Stimulated activated CD8-positive, alpha-beta memory T cell treated with anti-CD3 and anti-CD28 coated beads, Interleukin-7, amount 100 ng/mL, for 4 hours (primary cell): ENCODE measurements around the gene HHATL.
"Not testable (repeated sequence)": the region's sequence is repeated elsewhere in the genome, so short reads cannot be mapped to it uniquely, and the experiment has no call there.

Source experiments
- DNase-seq, 2 donors: peaks; one replicate each; pipeline ENCODE4 v3.0.0-alpha.2; 2020; ENCODE audit warnings: low read depth in 2 of 2

The HHATL gene

DNA sequence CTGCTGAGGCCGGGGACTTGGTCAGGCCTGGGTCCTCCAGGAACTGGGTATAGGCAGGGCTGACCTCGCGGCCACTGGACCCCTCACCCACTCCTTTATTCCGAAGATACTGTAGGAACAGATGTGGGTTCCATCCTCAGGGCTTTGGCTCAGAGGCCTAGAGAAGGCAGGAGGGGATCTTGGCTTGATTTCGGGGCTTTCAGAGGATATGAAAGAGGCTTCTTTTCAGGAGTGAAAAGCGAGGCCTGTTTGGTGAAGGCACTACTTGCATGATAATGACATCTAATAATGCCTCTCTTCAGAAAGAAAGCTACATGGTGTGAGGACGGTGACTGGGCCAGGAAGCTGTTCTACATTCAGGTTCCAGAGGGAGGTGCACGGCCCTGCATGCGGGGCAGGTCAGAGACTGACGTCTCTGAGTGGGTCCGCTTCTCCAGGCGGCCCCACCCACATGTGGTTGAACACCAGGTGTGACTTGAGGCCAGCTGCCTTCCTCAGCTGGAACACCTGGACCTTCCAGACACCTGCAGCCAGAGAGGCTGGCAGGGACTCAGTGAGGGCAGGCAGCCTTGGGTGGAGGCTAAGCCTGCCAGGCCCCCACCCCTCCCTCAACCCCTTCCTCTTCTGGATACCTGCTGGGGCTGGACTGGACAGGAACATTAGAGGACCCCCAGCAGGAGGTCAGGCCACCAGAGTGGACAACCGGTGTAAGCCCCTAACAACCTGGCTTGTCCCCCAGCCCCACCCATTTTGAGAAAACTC is 31.1 kb upstream of the HHATL start:
- no peak for DNase-seq

DNA sequence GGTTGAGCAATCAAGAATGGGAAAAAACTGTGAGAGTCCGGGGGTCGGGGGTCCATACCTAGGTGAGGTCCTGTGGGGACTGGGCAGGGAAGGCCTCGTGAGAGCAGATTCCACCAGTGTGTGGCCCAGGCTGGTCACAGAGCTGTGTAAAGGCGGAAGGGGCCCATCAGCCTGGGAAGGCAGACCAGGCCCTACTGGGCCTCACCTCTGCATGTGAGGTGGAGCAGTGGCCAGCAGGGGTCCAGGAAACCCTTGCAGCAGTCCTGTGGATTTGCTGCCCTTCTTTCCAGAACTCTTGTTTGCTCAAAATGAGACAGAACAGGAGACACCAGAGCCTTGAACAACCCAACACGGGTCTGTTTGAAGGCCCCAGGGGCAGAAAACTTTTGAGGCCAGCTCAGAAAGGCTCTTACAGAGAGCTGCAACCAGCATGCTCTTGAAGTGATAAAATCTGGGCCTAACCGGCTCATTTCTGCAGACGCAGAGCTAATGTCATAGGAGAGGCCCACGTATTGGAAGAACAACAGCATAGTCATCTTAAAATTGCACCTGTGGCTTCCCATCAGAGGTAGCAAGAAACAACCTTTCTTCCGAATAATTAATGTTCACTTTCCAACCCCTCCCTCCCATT is 30.3 kb upstream of the HHATL start:
- no peak for DNase-seq

DNA sequence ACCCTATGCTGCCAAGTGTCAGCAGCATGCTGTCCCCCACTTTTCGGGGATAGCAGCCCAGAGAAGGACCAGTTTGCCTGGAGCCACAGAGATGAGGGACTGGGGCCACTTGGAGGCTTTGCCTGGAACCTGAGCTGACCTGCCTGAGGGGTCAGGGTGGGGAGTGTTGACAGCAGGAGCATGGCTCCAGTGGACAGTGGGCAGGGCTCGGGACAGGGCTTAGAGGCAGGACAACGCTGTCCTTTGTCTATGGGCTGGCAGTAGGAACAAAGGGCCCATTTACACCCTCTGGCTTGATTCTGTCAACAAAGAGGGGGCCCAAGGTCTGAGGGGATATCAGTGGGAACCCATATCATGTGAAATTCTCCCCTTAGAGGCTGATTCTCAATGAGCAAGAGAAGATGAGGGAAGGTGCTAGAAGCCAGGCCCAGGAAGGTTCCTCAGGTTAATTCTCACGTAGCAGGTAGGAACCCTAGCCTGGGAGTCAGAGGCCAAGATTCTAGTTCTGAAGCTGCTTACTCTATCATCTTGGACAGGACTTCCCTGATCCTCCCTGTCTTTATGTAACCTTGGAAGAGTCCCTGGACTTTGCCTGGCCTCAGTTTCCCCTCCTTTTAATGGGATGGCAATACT is 29.7 kb upstream of the HHATL start:
- no peak for DNase-seq

DNA sequence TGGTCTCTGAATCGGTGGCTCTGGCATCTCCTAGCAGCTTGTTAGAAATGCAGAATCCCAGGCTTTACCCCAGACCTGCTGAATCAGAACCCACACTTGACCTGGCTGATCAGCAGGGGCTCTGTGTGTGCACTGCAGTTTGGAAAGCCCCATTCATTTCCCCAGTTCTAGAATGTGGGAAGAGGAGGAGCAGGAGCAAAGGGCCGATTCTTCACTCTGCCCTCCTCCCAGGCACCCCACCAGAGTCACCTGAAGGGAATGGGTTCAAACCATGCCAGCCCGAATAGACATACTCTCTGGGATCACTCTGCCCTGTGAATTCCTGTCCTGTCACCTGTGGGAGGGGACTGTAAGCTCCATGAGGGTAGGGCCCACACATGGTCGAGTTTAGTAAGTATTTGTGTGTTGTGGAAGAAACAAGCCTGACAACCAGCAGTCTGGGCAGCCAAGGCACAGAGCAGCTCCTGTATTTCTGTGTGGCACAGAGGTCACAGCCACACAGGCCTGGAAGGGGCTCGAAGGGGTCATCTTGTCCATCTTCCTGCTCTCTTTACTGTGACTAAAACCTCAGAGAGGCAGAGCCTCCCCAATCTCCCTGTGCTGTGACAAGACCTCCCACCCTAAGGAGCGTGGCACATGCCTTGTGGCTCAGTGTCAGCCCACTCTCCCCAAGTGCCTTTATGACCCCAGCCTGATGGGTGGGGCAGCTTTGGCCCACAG is 29.0 kb upstream of the HHATL start:
- no peak for DNase-seq

DNA sequence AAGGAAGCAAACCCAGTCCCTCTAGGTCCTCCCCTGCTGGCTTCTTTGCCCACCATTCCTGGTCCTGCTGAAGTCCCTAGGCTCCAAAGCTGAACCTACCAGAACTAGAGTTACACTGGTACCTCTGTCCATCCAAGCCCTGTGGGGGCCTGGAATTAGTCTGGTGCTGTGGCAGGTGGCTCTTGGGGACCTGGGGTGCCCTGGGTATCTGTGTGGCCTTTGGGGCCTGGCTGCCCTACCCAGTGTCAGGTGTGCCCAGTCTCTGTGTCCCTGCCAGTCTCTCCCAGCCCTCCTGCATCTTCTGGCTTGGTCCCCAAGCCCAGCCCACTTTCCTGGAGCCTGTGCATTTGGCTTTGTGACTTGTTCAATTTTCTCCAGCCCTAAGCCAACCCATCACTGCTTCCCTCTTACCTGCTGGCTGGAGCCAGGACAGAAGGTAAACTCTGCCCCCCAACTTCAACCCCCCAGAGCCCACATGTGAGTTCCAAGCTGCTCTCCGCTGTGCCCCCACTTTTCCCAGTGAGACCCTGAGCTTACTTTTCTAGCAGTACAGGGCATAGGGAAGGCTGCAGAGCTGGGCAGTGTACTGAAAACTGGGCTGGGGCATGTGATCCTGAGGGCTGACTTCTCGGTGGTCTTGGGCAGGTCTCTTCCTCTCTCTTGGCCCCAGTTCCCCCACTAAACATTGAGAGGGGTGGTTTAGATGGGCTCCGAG is 28.3 kb upstream of the HHATL start:
- DNase-seq, result no peak

DNA sequence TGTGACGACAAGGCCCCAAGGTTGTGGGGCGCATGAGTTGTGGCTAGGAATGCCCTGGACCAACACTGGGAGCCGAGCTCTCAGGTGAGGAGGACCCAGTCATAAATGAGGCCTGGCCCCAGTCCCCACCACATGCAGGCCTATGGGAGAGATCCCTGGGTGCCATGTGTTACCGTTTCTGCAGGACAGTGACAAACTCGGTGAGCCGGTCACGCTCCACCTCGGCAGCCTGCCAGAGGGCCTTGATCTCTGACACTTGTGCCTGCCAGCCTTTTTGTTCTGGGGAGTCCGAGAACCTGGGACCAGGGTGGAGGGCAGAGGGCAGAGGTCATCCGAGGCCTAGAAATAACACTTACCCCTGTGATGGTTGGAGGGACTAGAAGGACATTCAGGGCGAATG is 27.7 kb upstream of the HHATL start:
- DNase-seq, result no peak

DNA sequence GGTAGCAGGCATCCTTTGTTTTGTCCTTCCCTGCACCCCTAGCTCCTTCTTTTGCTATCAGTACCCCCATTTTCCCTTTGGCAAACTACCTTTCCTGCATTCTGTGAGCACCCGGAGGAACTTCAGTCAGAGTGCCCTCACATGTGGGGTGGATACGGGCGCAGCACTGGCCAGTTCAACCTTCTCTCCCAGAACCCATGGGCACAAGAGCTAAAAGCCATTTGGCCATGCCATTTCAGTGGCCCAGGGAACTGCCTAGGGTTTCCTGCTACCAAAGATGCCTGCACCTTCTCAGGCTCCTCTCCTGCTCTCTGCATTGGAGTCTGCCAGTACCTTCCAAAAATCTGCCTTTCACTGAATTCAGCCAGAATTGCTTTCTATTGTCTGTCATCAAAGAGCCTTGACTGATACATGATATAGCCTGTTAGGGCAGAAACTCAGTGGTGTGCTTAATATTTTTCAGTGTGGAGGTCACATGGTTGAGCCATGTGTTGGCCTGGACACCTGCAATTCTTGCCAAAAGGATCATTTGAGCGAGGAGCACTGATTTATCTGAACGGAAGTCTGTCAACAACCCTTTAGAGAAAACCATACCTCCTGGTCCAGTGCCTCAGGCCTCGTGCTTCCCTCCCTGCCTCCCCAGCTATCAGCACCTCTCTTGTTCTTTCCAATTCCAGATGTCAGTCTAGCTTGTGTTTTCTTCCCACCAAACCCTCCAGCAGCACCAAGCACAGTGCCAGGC is 27.0 kb upstream of the HHATL start:
- DNase-seq, result no peak

DNA sequence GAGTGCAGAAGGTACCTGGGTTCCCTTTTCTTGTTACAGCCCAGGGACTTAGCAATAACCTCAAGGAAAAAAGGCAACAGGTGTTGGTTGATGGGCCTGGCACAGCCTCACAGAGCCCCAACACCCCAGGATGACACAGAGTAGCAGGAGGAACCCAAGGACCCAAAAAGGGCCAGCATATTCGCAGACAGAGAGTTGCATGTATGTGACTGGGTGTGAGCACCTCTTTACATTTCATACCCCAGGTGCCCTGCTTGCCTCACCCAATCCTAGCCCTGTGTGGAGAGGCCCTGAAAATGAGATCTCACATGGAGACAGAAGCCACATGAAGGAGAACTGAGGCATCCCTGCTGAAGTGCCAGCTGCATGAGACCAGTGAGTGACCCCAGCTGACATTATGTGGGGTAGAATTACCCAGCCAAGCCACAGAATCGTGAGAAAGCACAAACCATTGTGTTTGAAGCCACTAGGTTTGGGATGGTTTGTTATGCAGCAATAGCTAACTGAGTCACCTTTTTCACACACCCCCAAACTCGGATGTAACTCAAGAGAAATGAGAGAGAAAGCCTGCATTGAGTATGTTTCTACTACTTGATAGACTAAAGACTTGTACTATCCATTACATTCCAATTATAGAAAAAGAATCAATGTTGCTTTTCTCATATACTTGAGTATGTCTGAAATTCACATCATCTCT is 26.2 kb upstream of the HHATL start:
- no peak for DNase-seq

DNA sequence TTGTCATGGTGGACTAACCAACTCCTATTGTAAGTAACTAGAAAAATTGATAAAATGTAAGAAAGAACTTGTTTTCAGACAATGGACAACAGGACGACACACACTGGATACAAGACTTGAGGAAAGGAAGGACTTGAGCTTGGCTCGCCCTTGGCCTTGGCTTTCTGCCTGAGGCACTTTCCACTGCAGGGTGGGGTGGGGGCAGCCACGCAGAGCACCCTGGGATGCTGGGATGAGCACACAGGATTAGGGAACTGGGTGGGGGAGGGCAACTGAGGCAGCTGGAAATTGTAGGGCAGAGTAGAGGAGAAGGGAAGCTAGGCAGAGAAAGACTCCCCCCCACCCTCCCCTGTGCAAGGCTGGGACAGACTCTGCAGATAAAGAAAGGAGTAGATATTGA is 25.5 kb upstream of the HHATL start:
- DNase-seq, result no peak

DNA sequence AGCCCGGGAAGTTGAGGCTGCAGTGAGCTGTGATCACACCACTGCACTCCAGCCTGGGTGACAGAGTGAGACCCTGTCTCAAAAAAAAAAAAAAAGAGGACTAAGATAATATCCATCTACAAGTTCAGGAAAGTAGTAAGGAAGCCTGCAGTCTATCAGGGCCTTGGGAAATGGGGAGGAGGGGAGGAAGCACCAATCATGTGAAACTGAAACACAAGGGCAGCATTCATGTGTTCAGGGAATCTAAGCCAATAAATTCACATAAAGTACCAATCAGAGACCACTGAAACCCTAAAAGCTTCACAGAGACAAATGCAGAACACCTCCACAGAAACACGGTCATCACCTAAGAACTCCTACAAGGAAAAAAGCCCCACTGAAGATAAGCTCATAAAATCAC is 22.9 kb upstream of the HHATL start:
- no peak for DNase-seq

DNA sequence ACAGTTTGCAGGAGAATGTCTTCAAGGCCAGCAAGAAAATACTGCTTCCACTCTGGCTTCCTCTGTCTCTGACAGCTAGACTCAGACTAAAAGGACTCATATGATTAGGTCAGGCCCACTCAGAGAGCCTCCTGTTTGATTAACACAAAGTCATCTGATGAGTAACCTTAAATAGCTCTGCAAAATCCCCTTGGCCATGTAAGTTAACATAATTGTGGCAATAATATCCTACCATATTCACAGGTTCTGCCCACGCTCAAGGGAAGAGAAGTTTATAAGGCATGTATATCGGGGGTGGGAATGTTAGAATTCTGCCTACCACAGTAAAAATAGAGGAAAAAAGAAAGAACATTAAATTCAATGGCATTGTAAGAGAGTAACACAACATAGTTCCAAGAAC is 20.6 kb upstream of the HHATL start:
- DNase-seq, result no peak

DNA sequence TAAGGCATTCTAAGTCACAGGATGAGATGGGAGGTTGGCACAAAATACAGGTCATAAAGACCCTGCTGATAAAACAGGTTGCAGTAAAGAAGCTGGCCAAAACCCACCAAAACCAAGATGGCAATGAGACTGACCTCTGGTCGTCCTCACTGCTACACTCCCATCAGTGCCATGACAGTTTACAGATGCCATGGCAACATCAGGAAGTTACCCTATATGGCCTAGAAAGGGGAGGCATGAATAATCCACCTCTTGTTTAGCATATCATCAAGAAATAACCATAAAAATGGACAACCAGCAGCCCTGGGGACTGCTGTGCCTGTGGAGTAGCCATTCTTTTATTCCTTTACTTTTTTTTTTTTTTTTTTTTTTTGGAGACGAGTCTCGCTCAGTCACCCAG is 19.8 kb upstream of the HHATL start:
- DNase-seq, result not testable (repeated sequence)

DNA sequence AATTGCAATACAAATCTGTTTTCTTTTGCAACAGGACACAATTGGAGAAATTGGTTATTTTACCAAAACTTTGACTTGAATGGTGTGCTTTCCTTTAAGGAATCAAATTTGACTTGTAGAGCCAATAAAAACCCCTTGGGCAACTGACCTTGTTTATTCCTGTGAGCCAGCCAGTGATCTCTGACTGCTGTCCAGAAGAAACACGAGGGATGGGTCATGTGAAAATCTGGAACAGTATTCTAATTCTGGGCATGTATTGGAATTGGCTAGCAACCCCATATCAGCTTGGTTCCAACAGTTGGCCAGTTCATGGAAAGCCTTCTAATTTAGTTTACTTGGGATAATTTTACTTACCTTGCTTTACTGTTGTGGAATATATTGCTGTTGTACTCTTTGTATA is 19.1 kb upstream of the HHATL start:
- DNase-seq, result no peak

DNA sequence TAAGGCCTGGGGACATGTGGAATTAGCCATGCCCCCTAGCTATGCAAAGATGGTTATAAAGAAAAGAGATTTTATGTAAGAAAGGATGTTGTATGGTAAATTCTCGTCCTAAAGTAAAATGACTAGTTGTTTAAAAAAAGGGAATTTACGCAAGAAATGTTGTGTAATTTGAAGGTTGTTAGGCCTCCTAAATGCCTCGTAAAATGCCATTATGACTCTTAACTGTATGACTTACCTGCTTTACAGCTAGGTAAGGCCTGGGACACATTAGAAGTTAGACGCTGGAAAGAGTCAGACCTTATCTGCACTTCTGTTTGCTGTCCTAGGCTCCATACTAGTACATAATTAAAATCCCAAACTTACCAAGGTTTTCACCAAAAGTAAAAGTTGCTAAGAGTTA is 17.5 kb upstream of the HHATL start:
- DNase-seq, result no peak

DNA sequence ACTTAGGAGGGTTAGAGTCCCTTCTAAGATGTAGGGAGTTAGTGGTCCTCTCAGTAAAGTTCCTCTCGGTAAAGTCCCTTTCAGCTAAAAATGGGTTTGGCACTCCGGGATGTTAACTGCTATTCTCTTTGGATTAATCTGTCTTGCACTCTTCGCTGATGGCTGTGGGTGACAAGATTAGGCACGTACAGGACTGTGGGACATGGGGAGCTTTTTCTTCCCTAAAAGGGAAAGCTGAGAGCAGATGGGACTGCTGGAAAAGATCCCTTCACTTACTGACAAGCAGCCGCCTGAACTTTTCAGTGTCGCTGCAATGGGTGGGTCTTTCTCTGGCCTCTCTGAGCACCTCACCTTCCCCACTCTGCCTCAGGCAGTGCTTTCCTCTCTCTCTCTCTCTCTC is 16.4 kb upstream of the HHATL start:
- no peak for DNase-seq

DNA sequence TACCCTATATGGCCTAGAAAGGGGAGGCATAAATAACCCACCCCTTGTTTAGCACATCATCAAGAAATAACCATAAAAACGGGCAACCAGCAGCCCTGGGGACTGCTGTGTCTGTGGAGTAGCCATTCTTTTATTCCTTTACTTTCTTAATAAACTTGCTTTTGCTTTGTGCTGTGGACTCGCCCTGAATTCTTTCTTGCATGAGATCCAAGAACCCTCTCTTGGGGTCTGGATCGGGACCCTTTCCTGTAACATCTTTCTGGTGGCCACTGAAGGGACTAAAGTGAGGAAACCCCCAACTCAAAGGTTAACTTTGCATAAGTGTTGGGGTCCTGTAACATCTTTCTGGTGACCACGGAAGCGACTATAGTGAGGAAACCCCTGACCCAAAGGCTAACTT is 15.7 kb upstream of the HHATL start:
- DNase-seq, result no peak

DNA sequence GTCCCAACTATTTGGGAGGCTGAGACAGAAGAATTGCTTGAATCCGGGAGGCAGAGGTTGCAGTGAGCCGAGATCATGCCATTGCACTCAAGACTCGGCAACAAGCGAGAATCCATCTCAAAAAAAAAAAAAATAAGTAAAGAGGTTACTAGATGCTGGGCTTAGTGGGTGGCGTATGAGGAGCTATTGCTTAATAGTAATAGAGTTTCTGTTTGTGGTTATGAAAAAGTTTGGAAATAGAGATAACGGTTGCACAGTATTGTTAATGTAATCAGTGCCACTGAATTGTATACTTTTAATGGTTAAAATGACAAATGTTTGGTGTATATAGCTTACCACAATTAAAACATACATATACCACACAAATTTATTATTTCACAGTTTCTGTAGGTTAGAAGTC is 14.7 kb upstream of the HHATL start:
- DNase-seq, result no peak

DNA sequence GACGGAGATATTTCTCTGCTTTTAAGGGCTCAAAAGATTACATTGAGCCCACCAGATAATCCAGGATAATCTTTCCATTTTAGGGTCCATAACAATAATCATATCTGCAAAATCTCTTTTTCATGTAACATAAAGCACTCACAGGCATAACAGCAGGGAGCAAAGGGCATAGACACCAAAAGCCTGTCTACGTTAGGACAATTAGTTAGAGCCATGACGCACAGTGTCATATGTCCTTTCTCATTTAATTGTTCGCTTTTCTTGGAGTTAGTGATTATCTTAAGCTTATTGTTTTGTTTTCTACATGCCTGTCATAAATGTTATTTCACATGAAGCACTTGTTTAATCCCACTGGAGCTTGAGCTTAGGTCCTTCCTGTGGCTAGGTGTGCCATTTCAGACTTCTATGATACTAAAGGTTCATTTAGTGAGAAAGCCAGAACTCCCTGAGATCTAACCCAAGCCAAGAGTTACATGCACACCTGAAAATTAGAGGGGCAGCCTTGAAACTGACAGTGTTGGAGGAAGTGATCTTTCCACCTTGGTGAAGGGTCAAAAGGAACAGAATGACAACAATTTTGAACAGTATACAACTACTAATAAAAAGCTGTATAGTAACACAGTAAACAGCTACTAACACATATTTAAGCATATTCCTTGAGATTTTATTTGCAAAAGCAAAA is 11.7 kb upstream of the HHATL start:
- no peak for DNase-seq

DNA sequence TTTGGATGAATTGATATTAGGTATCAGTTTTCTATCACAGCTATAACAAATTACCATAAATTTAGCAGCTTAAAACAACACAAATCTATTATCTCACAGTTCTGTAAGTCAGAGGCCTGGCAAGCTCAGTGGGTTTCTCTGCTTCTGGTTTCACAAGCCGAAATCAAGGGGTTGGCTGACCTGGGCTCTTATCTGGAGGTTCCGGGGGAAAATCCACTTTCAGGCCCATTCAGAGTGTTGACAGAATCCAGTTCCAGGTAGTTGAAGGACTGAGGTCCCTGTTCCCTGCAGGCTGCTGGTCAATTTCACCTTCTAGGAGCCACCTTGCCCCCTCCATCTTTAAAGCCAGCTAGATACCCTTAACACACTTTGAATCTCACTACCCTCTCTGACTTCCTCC is 11.1 kb upstream of the HHATL start:
- no peak for DNase-seq
